ENCODE measurements around the gene WASHC2A.
"Not testable (repeated sequence)": the region's sequence is repeated elsewhere in the genome, so short reads cannot be mapped to it uniquely, and the experiment has no call there.

The WASHC2A gene

DNA sequence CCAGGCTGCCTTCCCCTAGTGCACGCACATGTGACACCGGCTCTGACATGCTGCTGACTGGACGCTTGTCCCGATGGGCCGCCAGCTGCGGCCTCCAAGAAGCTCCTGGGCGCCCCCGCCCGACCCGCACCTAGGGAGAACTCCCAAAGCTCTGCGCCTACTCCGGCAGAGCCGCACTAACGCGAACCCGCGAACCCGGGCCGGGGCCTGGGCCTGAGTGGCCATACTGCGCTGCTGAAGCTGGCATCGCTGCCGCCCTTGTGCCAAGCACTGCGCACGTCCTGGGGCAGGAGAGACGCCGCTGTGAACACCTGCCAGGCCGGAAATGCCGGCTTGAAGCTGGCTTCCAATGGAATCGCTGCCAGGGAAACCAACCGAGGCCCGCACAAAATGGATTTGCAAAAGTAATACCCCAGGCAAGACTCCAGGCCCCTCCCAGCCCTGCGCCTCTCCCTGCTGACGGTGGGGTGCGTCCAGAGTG lies 85.1 kb downstream of the WASHC2A start:
- Histone ChIP-seq H3K4me3 (ENCODE audit: low read length in 2 of 2) (no peak overlapping the region), H3K4me1 (ENCODE audit: control insufficient read depth, insufficient read depth, low read length) (no peaks in the 10 kb centered on the region), H3K9ac (ENCODE audit: low read length in 2 of 2) (no peak overlapping the region)

GRCh38 chr10:50157868-50158267 lies 90.1 kb downstream of the WASHC2A start:
- H3K27ac ChIP-seq (ENCODE audit: low read length); H3K36me3 ChIP-seq (ENCODE audit: control insufficient read depth in 2 of 2, insufficient read depth in 2 of 2, low read length in 2 of 2); H3K27me3 ChIP-seq (ENCODE audit: control insufficient read depth in 1 of 2, insufficient read depth in 2 of 2, low read length in 2 of 2); H3K9ac ChIP-seq (ENCODE audit: low read length in 2 of 2); H3K9me3 ChIP-seq (ENCODE audit: control insufficient read depth in 2 of 2, low read length in 2 of 2); H3K4me1 ChIP-seq (ENCODE audit: control insufficient read depth, insufficient read depth, low read length); H3K4me3 ChIP-seq (ENCODE audit: low read length in 2 of 2): not testable (repeated sequence)

More for the DNA sequence above, 85.1 kb downstream of the WASHC2A start:
- Histone ChIP-seq H3K27ac (ENCODE audit: low read length) (no peak overlapping the region), H3K36me3 (ENCODE audit: control insufficient read depth in 2 of 2, insufficient read depth in 2 of 2, low read length in 2 of 2) (no peaks in the 10 kb centered on the region), H3K9me3 (ENCODE audit: control insufficient read depth in 2 of 2, low read length in 2 of 2) (no peaks in the 10 kb centered on the region), H3K27me3 (ENCODE audit: control insufficient read depth in 1 of 2, insufficient read depth in 2 of 2, low read length in 2 of 2) (no peaks in the 10 kb centered on the region)

GRCh38 chr10:50159856-50160255 lies 92.1 kb downstream of the WASHC2A start:
- not testable (repeated sequence) for H3K4me1 ChIP-seq (ENCODE audit: control insufficient read depth, insufficient read depth, low read length); H3K4me3 ChIP-seq (ENCODE audit: low read length in 2 of 2); H3K27me3 ChIP-seq (ENCODE audit: control insufficient read depth in 1 of 2, insufficient read depth in 2 of 2, low read length in 2 of 2); H3K36me3 ChIP-seq (ENCODE audit: control insufficient read depth in 2 of 2, insufficient read depth in 2 of 2, low read length in 2 of 2); H3K9me3 ChIP-seq (ENCODE audit: control insufficient read depth in 2 of 2, low read length in 2 of 2); H3K27ac ChIP-seq (ENCODE audit: low read length); H3K9ac ChIP-seq (ENCODE audit: low read length in 2 of 2)

DNA sequence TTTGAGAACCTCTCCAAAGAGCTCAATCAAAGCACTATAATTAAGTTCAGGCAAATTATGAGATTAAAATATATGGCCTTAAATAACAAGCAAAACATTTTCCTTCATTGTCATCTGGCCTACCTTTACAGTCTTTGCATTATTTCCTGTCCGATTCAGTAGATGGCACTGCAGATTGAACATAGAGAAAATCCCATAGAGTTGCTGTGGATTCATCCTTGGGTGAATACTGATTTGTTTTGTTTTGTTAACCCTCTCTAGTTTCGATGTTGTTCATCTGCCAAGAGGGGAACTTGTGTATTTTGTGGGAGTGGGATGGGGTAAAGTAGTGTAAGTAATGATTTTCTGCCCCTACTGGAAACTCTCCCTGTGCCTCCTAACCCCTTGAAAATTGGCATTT lies 97.3 kb downstream of the WASHC2A start:
- not testable (repeated sequence) for H3K9ac ChIP-seq (ENCODE audit: low read length in 2 of 2); H3K27me3 ChIP-seq (ENCODE audit: control insufficient read depth in 1 of 2, insufficient read depth in 2 of 2, low read length in 2 of 2); H3K36me3 ChIP-seq (ENCODE audit: control insufficient read depth in 2 of 2, insufficient read depth in 2 of 2, low read length in 2 of 2); H3K4me1 ChIP-seq (ENCODE audit: control insufficient read depth, insufficient read depth, low read length); H3K27ac ChIP-seq (ENCODE audit: low read length); H3K9me3 ChIP-seq (ENCODE audit: control insufficient read depth in 2 of 2, low read length in 2 of 2); H3K4me3 ChIP-seq (ENCODE audit: low read length in 2 of 2)

- not testable (repeated sequence) for H3K9me3 ChIP-seq (ENCODE audit: control insufficient read depth in 2 of 2, low read length in 2 of 2); H3K36me3 ChIP-seq (ENCODE audit: control insufficient read depth in 2 of 2, insufficient read depth in 2 of 2, low read length in 2 of 2); H3K27me3 ChIP-seq (ENCODE audit: control insufficient read depth in 1 of 2, insufficient read depth in 2 of 2, low read length in 2 of 2); H3K9ac ChIP-seq (ENCODE audit: low read length in 2 of 2); H3K4me1 ChIP-seq (ENCODE audit: control insufficient read depth, insufficient read depth, low read length); H3K4me3 ChIP-seq (ENCODE audit: low read length in 2 of 2); H3K27ac ChIP-seq (ENCODE audit: low read length)
These were observed 100.1 kb downstream of the WASHC2A start for GRCh38 chr10:50167833-50168232.

GRCh38 chr10:50169506-50169905 lies 101.8 kb downstream of the WASHC2A start:
- not testable (repeated sequence) for H3K9me3 ChIP-seq (ENCODE audit: control insufficient read depth in 2 of 2, low read length in 2 of 2); H3K4me1 ChIP-seq (ENCODE audit: control insufficient read depth, insufficient read depth, low read length); H3K9ac ChIP-seq (ENCODE audit: low read length in 2 of 2)

GRCh38 chr10:50174788-50175525 lies 107.2 kb downstream of the WASHC2A start:
- H3K9ac ChIP-seq (ENCODE audit: low read length in 2 of 2); H3K27ac ChIP-seq (ENCODE audit: low read length); H3K4me1 ChIP-seq (ENCODE audit: control insufficient read depth, insufficient read depth, low read length); H3K9me3 ChIP-seq (ENCODE audit: control insufficient read depth in 2 of 2, low read length in 2 of 2); H3K27me3 ChIP-seq (ENCODE audit: control insufficient read depth in 1 of 2, insufficient read depth in 2 of 2, low read length in 2 of 2); H3K4me3 ChIP-seq (ENCODE audit: low read length in 2 of 2); H3K36me3 ChIP-seq (ENCODE audit: control insufficient read depth in 2 of 2, insufficient read depth in 2 of 2, low read length in 2 of 2): not testable (repeated sequence)

More at GRCh38 chr10:50169506-50169905, 101.8 kb downstream of the WASHC2A start:
- not testable (repeated sequence) for H3K36me3 ChIP-seq (ENCODE audit: control insufficient read depth in 2 of 2, insufficient read depth in 2 of 2, low read length in 2 of 2); H3K4me3 ChIP-seq (ENCODE audit: low read length in 2 of 2); H3K27me3 ChIP-seq (ENCODE audit: control insufficient read depth in 1 of 2, insufficient read depth in 2 of 2, low read length in 2 of 2); H3K27ac ChIP-seq (ENCODE audit: low read length)
